ENCODE measurements around the gene CRYZL1.
A peak's percentile ranks its signal among the peaks of the same experiment; 100 is the strongest.

The CRYZL1 gene

DNA sequence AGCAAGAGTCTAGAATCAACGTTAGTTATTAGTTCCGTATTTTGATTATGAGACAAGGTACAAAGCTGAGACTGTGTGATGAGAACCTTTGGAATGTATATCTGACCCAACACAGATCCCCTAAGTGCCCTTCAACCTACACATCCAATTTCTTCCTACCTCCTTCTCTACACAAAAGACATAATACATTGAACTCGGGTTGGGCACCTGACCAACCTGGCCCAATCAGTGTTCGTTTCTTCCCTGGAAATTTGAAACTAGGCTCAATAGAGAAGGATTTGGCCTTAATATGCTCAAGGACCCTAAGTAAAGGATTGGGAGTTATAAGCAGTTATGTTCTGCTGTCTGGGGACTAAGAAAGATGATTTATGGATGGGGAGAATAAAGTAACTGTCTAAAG is 12.9 kb upstream of the CRYZL1 start:
- H2BK5ac ChIP-seq (ENCODE audit: low read length) = no peak overlapping the region
- H3K27ac ChIP-seq (replicated peaks; ENCODE audit: low read length) = no peak overlapping the region
- H2BK12ac ChIP-seq (ENCODE audit: low read length) = no peak overlapping the region
- H3K23ac ChIP-seq (ENCODE audit: low read depth, low read length, poor library complexity) = no peak overlapping the region
- no peak overlapping the region for H4K8ac ChIP-seq (ENCODE audit: low read depth, low read length)
- no peak overlapping the region for H3K14ac ChIP-seq (ENCODE audit: low read length)
- WGBS, 2 donors (ENCODE audit: extremely low coverage in 2 of 2, insufficient read length in 2 of 2, insufficient replicate concordance in 1 of 2) = no CpG with 5 or more reads among the region's 4 CpGs
- no peak overlapping the region for H2AK5ac ChIP-seq (ENCODE audit: low read depth, low read length)
- no peak overlapping the region for H2BK15ac ChIP-seq (ENCODE audit: low read length)
- H3K9ac ChIP-seq (ENCODE audit: low read depth, low read length, poor library complexity) = no peak overlapping the region
- peaks cover 4% of the 10 kb centered on the region for H3K79me1 ChIP-seq (ENCODE audit: low read depth, low read length)
- H3K4me2 ChIP-seq (ENCODE audit: insufficient read depth, low read length, poor library complexity, severe bottlenecking) = no peak overlapping the region
- no peak overlapping the region for H2BK120ac ChIP-seq (ENCODE audit: low read depth, low read length)
- no peaks in the 10 kb centered on the region for H3K27me3 ChIP-seq (ENCODE audit: control insufficient read depth in 3 of 3, insufficient read depth in 3 of 3, low read depth in 1 of 3, low read length in 3 of 3)
- H3K18ac ChIP-seq (ENCODE audit: low read length) = no peak overlapping the region
- DNase-seq (ENCODE audit: low spot score) = no peak
- H3K4me3 ChIP-seq (ENCODE audit: low read length in 2 of 2) = no peak overlapping the region
- no peak overlapping the region for H2AFZ ChIP-seq (ENCODE audit: low read length)
- peaks cover 0 to 22% of the 10 kb centered on the region in 2 donors for H3K36me3 ChIP-seq (replicated peaks in 1 of 2; ENCODE audit: control insufficient read depth in 2 of 2, insufficient read depth in 2 of 2, low read length in 2 of 2)
- H4K91ac ChIP-seq (ENCODE audit: low read depth, low read length, poor library complexity) = no peak overlapping the region
- no peak overlapping the region for H3K4ac ChIP-seq (ENCODE audit: low read length)
- peaks cover 0 to 9% of the 10 kb centered on the region in 2 donors for H3K4me1 ChIP-seq (ENCODE audit: control insufficient read depth in 2 of 2, insufficient read depth in 1 of 2, low read depth in 1 of 2, low read length in 2 of 2)
- H3K9me3 ChIP-seq (replicated peaks in 1 of 2; ENCODE audit: control insufficient read depth in 2 of 2, insufficient read depth in 1 of 2, low read depth in 1 of 2, low read length in 2 of 2) = peaks cover 0 to under 1% of the 10 kb centered on the region in 2 donors

- Histone ChIP-seq H2AK5ac (ENCODE audit: low read depth, low read length) (no peak overlapping the region), H3K36me3 (replicated peaks in 1 of 2; ENCODE audit: control insufficient read depth in 2 of 2, insufficient read depth in 2 of 2, low read length in 2 of 2) (peaks cover 0 to 11% of the 10 kb centered on the region in 2 donors), H4K8ac (ENCODE audit: low read depth, low read length) (no peak overlapping the region), H3K18ac (ENCODE audit: low read length) (no peak overlapping the region), H3K9me3 (replicated peaks in 1 of 2; ENCODE audit: control insufficient read depth in 2 of 2, insufficient read depth in 1 of 2, low read depth in 1 of 2, low read length in 2 of 2) (peaks cover 0 to 2% of the 10 kb centered on the region in 2 donors), H3K23ac (ENCODE audit: low read depth, low read length, poor library complexity) (no peak overlapping the region), H2BK15ac (ENCODE audit: low read length) (no peak overlapping the region), H3K9ac (ENCODE audit: low read depth, low read length, poor library complexity) (no peak overlapping the region), H2BK5ac (ENCODE audit: low read length) (no peak overlapping the region), H3K79me1 (ENCODE audit: low read depth, low read length) (peaks cover 5% of the 10 kb centered on the region), H3K4me1 (ENCODE audit: control insufficient read depth in 2 of 2, insufficient read depth in 1 of 2, low read depth in 1 of 2, low read length in 2 of 2) (peaks cover 0 to 9% of the 10 kb centered on the region in 2 donors), H3K27ac (replicated peaks; ENCODE audit: low read length) (no peak overlapping the region), H2BK120ac (ENCODE audit: low read depth, low read length) (no peak overlapping the region), H3K27me3 (ENCODE audit: control insufficient read depth in 3 of 3, insufficient read depth in 3 of 3, low read depth in 1 of 3, low read length in 3 of 3) (no peaks in the 10 kb centered on the region), H2AFZ (ENCODE audit: low read length) (no peak overlapping the region), H3K4ac (ENCODE audit: low read length) (no peak overlapping the region), H3K14ac (ENCODE audit: low read length) (no peak overlapping the region), H3K4me2 (ENCODE audit: insufficient read depth, low read length, poor library complexity, severe bottlenecking) (no peak overlapping the region), H4K91ac (ENCODE audit: low read depth, low read length, poor library complexity) (no peak overlapping the region), H3K4me3 (ENCODE audit: low read length in 2 of 2) (no peak overlapping the region), H2BK12ac (ENCODE audit: low read length) (no peak overlapping the region)
- no CpG with 5 or more reads among the region's 8 CpGs for WGBS, 2 donors (ENCODE audit: extremely low coverage in 2 of 2, insufficient read length in 2 of 2, insufficient replicate concordance in 1 of 2)
- DNase-seq (ENCODE audit: low spot score) = no peak
These were observed 10.6 kb upstream of the CRYZL1 start for GRCh38 chr21:33651965-33652680.

- Histone ChIP-seq H2BK12ac (ENCODE audit: low read length) (no peak overlapping the region), H3K23ac (ENCODE audit: low read depth, low read length, poor library complexity) (no peak overlapping the region), H3K4ac (ENCODE audit: low read length) (no peak overlapping the region), H3K14ac (ENCODE audit: low read length) (no peak overlapping the region), H3K9me3 (replicated peaks in 1 of 2; ENCODE audit: control insufficient read depth in 2 of 2, insufficient read depth in 1 of 2, low read depth in 1 of 2, low read length in 2 of 2) (peaks cover 0 to 2% of the 10 kb centered on the region in 2 donors), H2BK5ac (ENCODE audit: low read length) (no peak overlapping the region), H3K36me3 (replicated peaks in 1 of 2; ENCODE audit: control insufficient read depth in 2 of 2, insufficient read depth in 2 of 2, low read length in 2 of 2) (peaks cover 0 to 8% of the 10 kb centered on the region in 2 donors), H3K4me1 (ENCODE audit: control insufficient read depth in 2 of 2, insufficient read depth in 1 of 2, low read depth in 1 of 2, low read length in 2 of 2) (peaks cover 0 to 9% of the 10 kb centered on the region in 2 donors), H4K8ac (ENCODE audit: low read depth, low read length) (no peak overlapping the region), H3K79me1 (ENCODE audit: low read depth, low read length) (peaks cover 5% of the 10 kb centered on the region), H3K27me3 (ENCODE audit: control insufficient read depth in 3 of 3, insufficient read depth in 3 of 3, low read depth in 1 of 3, low read length in 3 of 3) (no peaks in the 10 kb centered on the region), H3K18ac (ENCODE audit: low read length) (no peak overlapping the region), H4K91ac (ENCODE audit: low read depth, low read length, poor library complexity) (no peak overlapping the region), H3K27ac (replicated peaks; ENCODE audit: low read length) (no peak overlapping the region), H3K4me3 (ENCODE audit: low read length in 2 of 2) (no peak overlapping the region), H2AK5ac (ENCODE audit: low read depth, low read length) (no peak overlapping the region), H2AFZ (ENCODE audit: low read length) (no peak overlapping the region), H2BK15ac (ENCODE audit: low read length) (no peak overlapping the region), H3K9ac (ENCODE audit: low read depth, low read length, poor library complexity) (no peak overlapping the region), H2BK120ac (ENCODE audit: low read depth, low read length) (no peak overlapping the region), H3K4me2 (ENCODE audit: insufficient read depth, low read length, poor library complexity, severe bottlenecking) (no peak overlapping the region)
- DNase-seq (ENCODE audit: low spot score) = no peak
- no CpG with 5 or more reads among the region's 7 CpGs for WGBS, 2 donors (ENCODE audit: extremely low coverage in 2 of 2, insufficient read length in 2 of 2, insufficient replicate concordance in 1 of 2)
These were observed 9.5 kb upstream of the CRYZL1 start for GRCh38 chr21:33650929-33651509.

- no peak overlapping the region for H3K14ac ChIP-seq (ENCODE audit: low read length)
- no peak overlapping the region for H2BK120ac ChIP-seq (ENCODE audit: low read depth, low read length)
- H4K91ac ChIP-seq (ENCODE audit: low read depth, low read length, poor library complexity) = no peak overlapping the region
- no peak overlapping the region for H3K18ac ChIP-seq (ENCODE audit: low read length)
- H3K27ac ChIP-seq (replicated peaks; ENCODE audit: low read length) = no peak overlapping the region
- H4K8ac ChIP-seq (ENCODE audit: low read depth, low read length) = no peak overlapping the region
- peak overlapping the region; percentile 29 for H3K23ac ChIP-seq (ENCODE audit: low read depth, low read length, poor library complexity)
- no peak for DNase-seq (ENCODE audit: low spot score)
- no peaks in the 10 kb centered on the region for H3K27me3 ChIP-seq (ENCODE audit: control insufficient read depth in 3 of 3, insufficient read depth in 3 of 3, low read depth in 1 of 3, low read length in 3 of 3)
- no peak overlapping the region for H2BK12ac ChIP-seq (ENCODE audit: low read length)
- no peak overlapping the region for H2BK15ac ChIP-seq (ENCODE audit: low read length)
- H3K36me3 ChIP-seq (replicated peaks in 1 of 2; ENCODE audit: control insufficient read depth in 2 of 2, insufficient read depth in 2 of 2, low read length in 2 of 2) = peaks cover 0 to 8% of the 10 kb centered on the region in 2 donors
- H3K4me3 ChIP-seq (ENCODE audit: low read length in 2 of 2) = no peak overlapping the region
- H3K4ac ChIP-seq (ENCODE audit: low read length) = no peak overlapping the region
- no peak overlapping the region for H2AFZ ChIP-seq (ENCODE audit: low read length)
- no peak overlapping the region for H3K9ac ChIP-seq (ENCODE audit: low read depth, low read length, poor library complexity)
- H3K4me1 ChIP-seq (ENCODE audit: control insufficient read depth in 2 of 2, insufficient read depth in 1 of 2, low read depth in 1 of 2, low read length in 2 of 2) = peaks cover 0 to 9% of the 10 kb centered on the region in 2 donors
- H3K79me1 ChIP-seq (ENCODE audit: low read depth, low read length) = peaks cover 5% of the 10 kb centered on the region
- no peak overlapping the region for H2AK5ac ChIP-seq (ENCODE audit: low read depth, low read length)
- H2BK5ac ChIP-seq (ENCODE audit: low read length) = no peak overlapping the region
- peaks cover 0 to 2% of the 10 kb centered on the region in 2 donors for H3K9me3 ChIP-seq (replicated peaks in 1 of 2; ENCODE audit: control insufficient read depth in 2 of 2, insufficient read depth in 1 of 2, low read depth in 1 of 2, low read length in 2 of 2)
- no peak overlapping the region for H3K4me2 ChIP-seq (ENCODE audit: insufficient read depth, low read length, poor library complexity, severe bottlenecking)
- no CpG with 5 or more reads among the region's 7 CpGs for WGBS, 2 donors (ENCODE audit: extremely low coverage in 2 of 2, insufficient read length in 2 of 2, insufficient replicate concordance in 1 of 2)
These were observed 8.7 kb upstream of the CRYZL1 start for GRCh38 chr21:33650230-33650629.
